IMR-90 (cell line): Measurements from ENCODE around the gene MGAT4D. TPM values are rescaled to one million over a fixed set of nuclear protein-coding genes. Genes with fewer than 3 reads are reported as not detected.

ENCODE experiments used
- ATAC-seq: fragments of 200-7000 bp; cut with Tn5 transposase; 2 replicates; pipeline ENCODE4 v1.9.1; 2020; ENCODE audit warnings: low read depth, mild to moderate bottlenecking, moderate library complexity
- BruUV-seq: library from RNA; stranded (reverse); fragments of 400-500 nt; replicated peaks from 2 replicates; lab custom pipeline; 2021; lab: Mats Ljungman, UMichigan
- CTCF ChIA-PET: fragments of 300-600 bp; formaldehyde crosslinking; extraction: SDS; loops from one replicate; lab custom pipeline; 2021; ENCODE audit warnings: antibody characterized with exemption; lab: Yijun Ruan, JAX
- POLR2A ChIA-PET: fragments of 300-600 bp; sonication (Branson Sonifier 250); formaldehyde crosslinking; loops from one replicate; lab custom pipeline; 2022; ENCODE audit warnings: antibody characterized with exemption; ENCODE audit not compliant: unreplicated experiment; lab: Charles Lee
- DNase-seq: peaks from one replicate; pipeline ENCODE4 v3.0.0; 2013
- H2AFZ ChIP-seq: replicated peaks from 2 replicates; pipeline ENCODE3; 2013; ENCODE audit warnings: low read length, mild to moderate bottlenecking; ENCODE audit not compliant: poor library complexity
- H2AK5ac ChIP-seq: 2 replicates; pipeline ENCODE4 v1.6.1; 2013; ENCODE audit warnings: low read depth, low read length, inconsistent platforms
- H2AK9ac ChIP-seq: replicated peaks from 2 replicates; pipeline ENCODE3; 2013; ENCODE audit warnings: mild to moderate bottlenecking, low read depth, low read length, moderate library complexity; ENCODE audit not compliant: poor library complexity
- H2BK120ac ChIP-seq: 2 replicates; pipeline ENCODE4 v1.6.1; 2013; ENCODE audit warnings: low read depth, low read length, inconsistent platforms
- H2BK15ac ChIP-seq: 3 replicates; pipeline ENCODE4 v1.6.1; 2013; ENCODE audit warnings: low read depth, low read length, inconsistent platforms
- H2BK20ac ChIP-seq: 2 replicates; pipeline ENCODE4 v1.6.1; 2013; ENCODE audit warnings: low read depth, mild to moderate bottlenecking, inconsistent platforms, low read length, moderate library complexity
- H2BK5ac ChIP-seq: 2 replicates; pipeline ENCODE4 v1.6.1; 2013; ENCODE audit warnings: mild to moderate bottlenecking, low read depth, low read length, inconsistent platforms; ENCODE audit not compliant: poor library complexity, severe bottlenecking
- H3K14ac ChIP-seq: replicated peaks from 2 replicates; pipeline ENCODE4 v1.6.1; 2013; ENCODE audit warnings: low read depth, low read length, inconsistent platforms
- H3K18ac ChIP-seq: 2 replicates; pipeline ENCODE4 v1.6.1; 2013; ENCODE audit warnings: low read depth, low read length, control low read depth
- H3K23ac ChIP-seq: 2 replicates; pipeline ENCODE4 v1.6.1; 2013; ENCODE audit warnings: low read depth, low read length, inconsistent platforms
- H3K27ac ChIP-seq: 2 replicates; pipeline ENCODE4 v1.5.1; 2013; ENCODE audit warnings: mild to moderate bottlenecking, control low read depth, low read length; ENCODE audit not compliant: insufficient read depth
- H3K27me3 ChIP-seq: 2 replicates; pipeline ENCODE4 v1.6.1; 2013; ENCODE audit warnings: low read length; ENCODE audit not compliant: control insufficient read depth, insufficient read depth
- H3K36me3 ChIP-seq: 2 replicates; pipeline ENCODE4 v1.6.1; 2013; ENCODE audit warnings: low read length, mixed read lengths; ENCODE audit not compliant: control insufficient read depth, insufficient read depth
- H3K4ac ChIP-seq: 2 replicates; pipeline ENCODE4 v1.6.1; 2013; ENCODE audit warnings: low read depth, low read length, inconsistent platforms
- H3K4me1 ChIP-seq: 2 replicates; pipeline ENCODE4 v1.6.1; 2013; ENCODE audit warnings: low read length, mixed read lengths; ENCODE audit not compliant: control insufficient read depth, insufficient read depth
- H3K4me2 ChIP-seq: 2 replicates; pipeline ENCODE4 v1.6.1; 2013; ENCODE audit warnings: low read depth, mild to moderate bottlenecking, control low read depth, low read length, moderate library complexity
- H3K4me3 ChIP-seq: 2 replicates; pipeline ENCODE4 v1.5.1; 2013; ENCODE audit warnings: low read depth, mild to moderate bottlenecking, control low read depth, low read length, moderate library complexity; ENCODE audit not compliant: insufficient read depth
- H3K56ac ChIP-seq: 2 replicates; pipeline ENCODE4 v1.6.1; 2013; ENCODE audit warnings: low read length, inconsistent platforms; ENCODE audit not compliant: insufficient read depth; ENCODE audit errors: extremely low read depth
- H3K79me1 ChIP-seq, 2 experiments: 2 replicates each; pipeline ENCODE4 v1.6.1; 2013; ENCODE audit warnings: low read length in 2 of 2, inconsistent platforms in 1 of 2, low read depth in 1 of 2
- H3K9ac ChIP-seq: 2 replicates; pipeline ENCODE4 v1.6.1; 2013; ENCODE audit warnings: low read depth, low read length, control low read depth
- H3K9me1 ChIP-seq: 2 replicates; pipeline ENCODE4 v1.6.1; 2013; ENCODE audit warnings: low read length, inconsistent platforms; ENCODE audit not compliant: insufficient read depth
- H3K9me3 ChIP-seq: 2 replicates; pipeline ENCODE4 v1.6.1; 2013; ENCODE audit warnings: low read length; ENCODE audit not compliant: control insufficient read depth, insufficient read depth
- H4K20me1 ChIP-seq: 2 replicates; pipeline ENCODE4 v1.6.1; 2013; ENCODE audit warnings: low read length, inconsistent platforms; ENCODE audit not compliant: insufficient read depth
- H4K5ac ChIP-seq: 2 replicates; pipeline ENCODE4 v1.6.1; 2013; ENCODE audit warnings: mild to moderate bottlenecking, low read depth, low read length, control low read depth
- H4K8ac ChIP-seq, 2 experiments: 2 replicates each; pipeline ENCODE4 v1.6.1; 2013; ENCODE audit warnings: low read depth in 2 of 2, low read length in 2 of 2, control low read depth in 1 of 2, inconsistent platforms in 1 of 2
- H4K91ac ChIP-seq: 2 replicates; pipeline ENCODE4 v1.6.1; 2013; ENCODE audit warnings: low read depth, low read length, inconsistent platforms; ENCODE audit not compliant: insufficient read depth
- CEBPB ChIP-seq: IDR thresholded peaks from 2 replicates; pipeline ENCODE4 v1.6.1; 2012; ENCODE audit warnings: low read depth, low read length, improper control_type of control experiment
- ELK1 ChIP-seq: fragments of 150-350 bp; IDR thresholded peaks from 2 replicates; pipeline ENCODE4 v1.6.1; 2016; ENCODE audit warnings: low read depth, mild to moderate bottlenecking, low read length, moderate library complexity, borderline replicate concordance
- FOS ChIP-seq: fragments of 150-350 bp; IDR thresholded peaks from 2 replicates; pipeline ENCODE4 v1.6.1; 2016; ENCODE audit warnings: low read depth, low read length
- MAFK ChIP-seq: IDR thresholded peaks from 2 replicates; pipeline ENCODE4 v1.6.1; 2012; ENCODE audit warnings: low read depth, low read length, improper control_type of control experiment
- MAZ ChIP-seq: IDR thresholded peaks from 2 replicates; pipeline ENCODE4 v1.6.1; 2012; ENCODE audit warnings: low read depth, mild to moderate bottlenecking, low read length, improper control_type of control experiment, moderate library complexity, borderline replicate concordance
- POLR2A ChIP-seq: IDR thresholded peaks from 2 replicates; pipeline ENCODE4 v1.6.1; 2012; ENCODE audit warnings: mild to moderate bottlenecking, low read depth, low read length
- RAD21 ChIP-seq: IDR thresholded peaks from 2 replicates; pipeline ENCODE4 v1.6.1; 2012; ENCODE audit warnings: low read length, improper control_type of control experiment
- SMC3 ChIP-seq: fragments of 150-350 bp; IDR thresholded peaks from 2 replicates; pipeline ENCODE4 v1.6.1; 2016; ENCODE audit warnings: low read depth, mild to moderate bottlenecking, antibody characterized with exemption, low read length, moderate library complexity
- USF2 ChIP-seq: fragments of 150-350 bp; IDR thresholded peaks from 2 replicates; pipeline ENCODE4 v1.6.1; 2017; ENCODE audit warnings: mild to moderate bottlenecking, antibody characterized with exemption, low read length, low read depth
- dilution Hi-C: fragments of 300-500 bp; cut with HindIII; formaldehyde crosslinking; loops from one replicate; pipeline ENCODE4 v1.14.3; 2018; ENCODE audit warnings: low sequenced_read_pairs; ENCODE audit not compliant: unreplicated experiment
- in situ Hi-C: fragments of 300-500 bp; cut with MboI; formaldehyde crosslinking; loops from 3 replicates; pipeline ENCODE4 v1.14.3; 2019; ENCODE audit warnings: low sequenced_read_pairs, inconsistent platforms, mixed read lengths
- intact Hi-C: fragments of 100-400 bp; cut with micrococcal nuclease; formaldehyde crosslinking; loops from 2 replicates; pipeline ENCODE4 v1.10.0; 2022
- polyA plus RNA-seq, 3 experiments: library from polyadenylated mRNA; depleted of rRNA; stranded (reverse); fragments of >200 nt; gene quantifications; 2 replicates each; pipeline ENCODE4 v1.2.3, GENCODE V29; 2012; ENCODE audit warnings: low replicate concordance in 1 of 3
- total RNA-seq: library from RNA; depleted of rRNA; stranded (reverse); fragments of >200 nt; gene quantifications from 2 replicates; pipeline ENCODE4 v1.2.3, GENCODE V29; 2012

Gene MGAT4D
- total and polyA plus RNA-seq, 2 of the 4 experiments (the other 2 are of a cell fraction): not detected

- H3K9me1 ChIP-seq: no peaks in the 10 kb centered on the region
- H2BK20ac ChIP-seq: no peak overlapping the region
- no peak overlapping the region for H3K56ac ChIP-seq
- H3K4me1 ChIP-seq: no peaks in the 10 kb centered on the region
- no peaks in the 10 kb centered on the region; the same call in 1 of the 2 replicates for H3K27me3 ChIP-seq
- no peak overlapping the region for H4K5ac ChIP-seq
- no peak overlapping the region for H3K27ac ChIP-seq
- no peak overlapping the region for H4K8ac ChIP-seq
- H3K18ac ChIP-seq: no peak overlapping the region
- H3K9me3 ChIP-seq: no peaks in the 10 kb centered on the region
- BruUV-seq: no TSS peak
- no peak overlapping the region for H2AK9ac ChIP-seq
- no peaks in the 10 kb centered on the region for H4K20me1 ChIP-seq
- H2BK15ac ChIP-seq: no peak overlapping the region
- in situ Hi-C loops: no loop called here
- dilution Hi-C loops: no loop called here
- no peak overlapping the region for H2BK5ac ChIP-seq
- DNase-seq: no peak
- H3K9ac ChIP-seq: no peak overlapping the region
- no peak overlapping the region for H3K4me3 ChIP-seq
- no peak overlapping the region for H2BK120ac ChIP-seq
- no peak overlapping the region for H2AK5ac ChIP-seq
- no peaks in the 10 kb centered on the region for H3K79me1 ChIP-seq
- ChIA-PET CTCF (no interaction called here), POLR2A (interaction anchor here (0.6 kb wide), 1 partner anchor 1040 kb away, joined by 4 read pairs; no protein-coding TSS in a partner anchor)
- intact Hi-C loops: no loop called here
- no peak for ATAC-seq
- no peak overlapping the region for H3K4me2 ChIP-seq
- no peak overlapping the region for H3K14ac ChIP-seq
- no peak for TF ChIP-seq ELK1
- TF ChIP-seq MAZ: no peak
- TF ChIP-seq CEBPB: no peak
- TF ChIP-seq USF2: no peak
- TF ChIP-seq RAD21: no peak
- no peak for TF ChIP-seq FOS
- TF ChIP-seq SMC3: no peak
- no peak for TF ChIP-seq MAFK
- TF ChIP-seq POLR2A: no peak
- H4K91ac ChIP-seq: no peak overlapping the region
- no peak overlapping the region for H2AFZ ChIP-seq
- H3K4ac ChIP-seq: no peak overlapping the region
- H3K23ac ChIP-seq: no peak overlapping the region
- H3K36me3 ChIP-seq: no peaks in the 10 kb centered on the region
Observed at GRCh38 chr4:140406292-140406691, 91.8 kb downstream of the MGAT4D start.
